ENCODE results near the gene TLK1.

- TF ChIP-seq CTCF (conservative IDR thresholded peaks at IDR 0.05 in 1 of 2, IDR thresholded peaks at IDR 0.05 in 1 of 2; ENCODE audit: low read depth in 1 of 2, low read length in 2 of 2) (no peak), EZH2 (IDR thresholded peaks at IDR 0.05; ENCODE audit: low read length, missing control alignments) (no peak)
Observed at GRCh38 chr2:171169333-171169732, 8.6 kb upstream of the TLK1 start.

All from fibroblast of lung (primary cell).